HepG2 (cell line): ENCODE measurements around the gene SLC1A4.

Experiments used
- BHLHE40 ChIP-seq: IDR thresholded peaks from 2 replicates; pipeline ENCODE4 v1.6.1; 2011; ENCODE audit warnings: low read length, improper control_type of control experiment
- CBX2 ChIP-seq, 2 experiments: fragments of 200-600 bp in 1 of 2; sonication (generic); formaldehyde crosslinking in 1 of 2; IDR thresholded peaks; 2 replicates each; pipeline versions ENCODE4 v1.7.0 to v1.8.1; 2018 to 2022; ENCODE audit warnings: low read depth in 2 of 2, low read length in 1 of 2, mild to moderate bottlenecking in 1 of 2, missing genetic modification reagents in 1 of 2
- CREB1 ChIP-seq, 2 experiments: fragments of 450-650 bp in 1 of 2; IDR thresholded peaks; 2 replicates each; pipeline ENCODE4 v1.6.1; 2016 to 2017; ENCODE audit warnings: control low read depth in 1 of 2, mild to moderate bottlenecking in 1 of 2, missing compliant biosample characterization in 1 of 2, missing genetic modification characterization in 1 of 2
- FOXM1 ChIP-seq: sonication (generic); formaldehyde crosslinking; IDR thresholded peaks from 2 replicates; pipeline ENCODE4 v1.5.0; 2020; ENCODE audit warnings: missing genetic modification reagents
- KLF16 ChIP-seq, 2 experiments: sonication (generic) in 1 of 2; formaldehyde crosslinking in 1 of 2; IDR thresholded peaks; 2 replicates each; pipeline versions ENCODE4 v1.6.1 to v1.8.0; 2016 to 2023; ENCODE audit warnings: missing genetic modification reagents in 2 of 2, missing compliant biosample characterization in 1 of 2
- POLR2AphosphoS5 ChIP-seq: IDR thresholded peaks from 2 replicates; pipeline ENCODE4 v1.6.1; 2012; ENCODE audit warnings: low read depth, low read length
- SP1 ChIP-seq, 2 experiments: fragments of 450-650 bp in 1 of 2; sonication (generic) in 1 of 2; formaldehyde crosslinking in 1 of 2; IDR thresholded peaks; 2 replicates each; pipeline versions ENCODE4 v1.4.0 to v1.6.1; 2016 to 2020; ENCODE audit warnings: missing genetic modification reagents in 1 of 2
- TAF1 ChIP-seq: sonication (generic); formaldehyde crosslinking; IDR thresholded peaks from 2 replicates; pipeline ENCODE4 v1.4.0; 2020; ENCODE audit warnings: missing genetic modification reagents
- TCF7L2 ChIP-seq: IDR thresholded peaks from 2 replicates; pipeline ENCODE4 v1.6.1; 2011; ENCODE audit warnings: mild to moderate bottlenecking, low read depth, low read length, moderate library complexity
- ZNF362 ChIP-seq: sonication (generic); formaldehyde crosslinking; IDR thresholded peaks from 2 replicates; pipeline ENCODE4 v1.4.0; 2020; ENCODE audit warnings: missing genetic modification reagents, mild to moderate bottlenecking, borderline replicate concordance
- ZNF441 ChIP-seq: sonication (generic); formaldehyde crosslinking; IDR thresholded peaks from 2 replicates; pipeline ENCODE4 v1.7.0; 2021; ENCODE audit warnings: missing genetic modification reagents, borderline replicate concordance
- ZNF652 ChIP-seq: IDR thresholded peaks from 2 replicates; pipeline ENCODE4 v1.6.1; 2016; ENCODE audit warnings: low read depth, borderline replicate concordance

GRCh38 chr2:65059071-65059470 lies 69.9 kb downstream of the SLC1A4 start:
- TF ChIP-seq ZNF441 (CRISPR knock-in tag), result no peak
- no peak for TF ChIP-seq FOXM1 (CRISPR knock-in tag)
- TF ChIP-seq BHLHE40, result no peak
- TF ChIP-seq SP1 (IDR thresholded peaks at IDR 0.05), result no peak
- TF ChIP-seq SP1 (CRISPR knock-in tag; IDR thresholded peaks at IDR 0.05), result no peak
- TF ChIP-seq POLR2AphosphoS5, result no peak
- no peak for TF ChIP-seq ZNF362 (CRISPR knock-in tag)
- no peak for TF ChIP-seq CREB1 (IDR thresholded peaks at IDR 0.05)
- TF ChIP-seq CREB1 (CRISPR knock-in tag; IDR thresholded peaks at IDR 0.05), result no peak
- no peak for TF ChIP-seq TAF1
- no peak for TF ChIP-seq CBX2 (IDR thresholded peaks at IDR 0.05; ENCODE audit: low read depth, low read length)
- TF ChIP-seq CBX2 (CRISPR knock-in tag; IDR thresholded peaks at IDR 0.05; ENCODE audit: low read depth), result no peak
- TF ChIP-seq KLF16 (CRISPR knock-in tag; IDR thresholded peaks at IDR 0.05), result no peak
- TF ChIP-seq TCF7L2, result no peak
- TF ChIP-seq ZNF652, result no peak
